HG02981 (cell line): ENCODE results near the gene POLE.

Source experiments
- ATAC-seq: cut with Tn5 transposase; IDR thresholded peaks from one replicate; pipeline ENCODE4 v1.9.1; 2021; ENCODE audit warnings: mild to moderate bottlenecking, moderate library complexity; ENCODE audit not compliant: unreplicated experiment

Gene POLE

GRCh38 chr12:132677492-132677891 lies 9.7 kb downstream of the POLE start:
- no peak for ATAC-seq

- no peak for ATAC-seq
Observed at GRCh38 chr12:132675757-132676432, 11.2 kb downstream of the POLE start.

GRCh38 chr12:132674561-132674960 lies 12.6 kb downstream of the POLE start:
- no peak for ATAC-seq

- no peak for ATAC-seq
Observed at GRCh38 chr12:132673288-132674179, 13.6 kb downstream of the POLE start.

GRCh38 chr12:132672678-132673077 lies 14.5 kb downstream of the POLE start:
- no peak for ATAC-seq

GRCh38 chr12:132672116-132672515 lies 15.0 kb downstream of the POLE start:
- ATAC-seq, result no peak

GRCh38 chr12:132669166-132669879 lies 17.8 kb downstream of the POLE start:
- no peak for ATAC-seq

- no peak for ATAC-seq
Observed at GRCh38 chr12:132668191-132669088, 18.7 kb downstream of the POLE start.

- ATAC-seq, result no peak
Observed at GRCh38 chr12:132665794-132666193, 21.3 kb downstream of the POLE start.

- ATAC-seq, result no peak
Observed at GRCh38 chr12:132665149-132665491, 22.0 kb downstream of the POLE start.

GRCh38 chr12:132664206-132665148 lies 22.7 kb downstream of the POLE start:
- no peak for ATAC-seq

- no peak for ATAC-seq
Observed at GRCh38 chr12:132662901-132663755, 24.0 kb downstream of the POLE start.

- no peak for ATAC-seq
Observed at GRCh38 chr12:132661972-132662371, 25.2 kb downstream of the POLE start.

- ATAC-seq, result no peak
Observed at GRCh38 chr12:132660996-132661395, 26.1 kb downstream of the POLE start.

- no peak for ATAC-seq
Observed at GRCh38 chr12:132660052-132660451, 27.1 kb downstream of the POLE start.

- no peak for ATAC-seq
Observed at GRCh38 chr12:132659146-132659545, 28.0 kb downstream of the POLE start.

- no peak for ATAC-seq
Observed at GRCh38 chr12:132658149-132658894, 28.8 kb downstream of the POLE start.
